ENCODE measurements around the gene PRSS57. TPM values are rescaled to one million over a fixed set of nuclear protein-coding genes. Genes with fewer than 3 reads are reported as not detected.

PRSS57 gene
- total RNA-seq, 6 experiments from 2014 or later, result 0.20 TPM; not detected in 5

- DNase-seq, result peak; percentile 78 to 80 (median 78)
Measured at GRCh38 chr19:664913-665443, 30.3 kb downstream of the PRSS57 start.

GRCh38 chr19:663682-664117 lies 31.6 kb downstream of the PRSS57 start:
- DNase-seq (no peak), ATAC-seq (peak; percentile 6 to 27 (median 19))
- intact Hi-C loops (cut with DNase I), result no loop called here
- Histone ChIP-seq H3K27ac (peak overlapping the region; percentile 81 to 95 (median 89)), H3K36me3 (no peaks in the 10 kb centered on the region), H3K4me1 (peaks cover 0 to 37% (median 16%) of the 10 kb centered on the region in 4 donors), H3K4me3 (peak overlapping the region; percentile 45 to 99 (median 54)), H3K9me3 (no peaks in the 10 kb centered on the region), H3K27me3 (no peaks in the 10 kb centered on the region)
- no peak for TF ChIP-seq CTCF (IDR thresholded peaks at IDR 0.05)
- no peak for TF ChIP-seq POLR2A (IDR thresholded peaks at IDR 0.05)
- 24% methylated on average over 8 of the region's 18 CpGs for WGBS (ENCODE audit: insufficient coverage, low coverage, low lambda C conversion rate, missing lambda C conversion rate)

More at GRCh38 chr19:664913-665443, 30.3 kb downstream of the PRSS57 start:
- Histone ChIP-seq H3K27ac (no peak overlapping the region), H3K4me1 (peaks cover 0 to 24% (median 10%) of the 10 kb centered on the region in 4 donors), H3K27me3 (no peaks in the 10 kb centered on the region), H3K9me3 (no peaks in the 10 kb centered on the region), H3K36me3 (no peaks in the 10 kb centered on the region), H3K4me3 (peak overlapping the region in 1 of 3 donors; percentile 6)
- WGBS (ENCODE audit: insufficient coverage, low coverage, low lambda C conversion rate, missing lambda C conversion rate), result 6% methylated on average over 9 of the region's 24 CpGs
- intact Hi-C loops (cut with DNase I), result loop anchor here (5.0 kb wide), 1 partner anchor 67 kb away; no protein-coding TSS in a partner anchor
- peak; percentile 87 to 95 (median 92) for TF ChIP-seq CTCF (IDR thresholded peaks at IDR 0.05)
- TF ChIP-seq POLR2A (IDR thresholded peaks at IDR 0.05), result no peak
- ATAC-seq, result peak; percentile 12 to 34 (median 26)

DNA sequence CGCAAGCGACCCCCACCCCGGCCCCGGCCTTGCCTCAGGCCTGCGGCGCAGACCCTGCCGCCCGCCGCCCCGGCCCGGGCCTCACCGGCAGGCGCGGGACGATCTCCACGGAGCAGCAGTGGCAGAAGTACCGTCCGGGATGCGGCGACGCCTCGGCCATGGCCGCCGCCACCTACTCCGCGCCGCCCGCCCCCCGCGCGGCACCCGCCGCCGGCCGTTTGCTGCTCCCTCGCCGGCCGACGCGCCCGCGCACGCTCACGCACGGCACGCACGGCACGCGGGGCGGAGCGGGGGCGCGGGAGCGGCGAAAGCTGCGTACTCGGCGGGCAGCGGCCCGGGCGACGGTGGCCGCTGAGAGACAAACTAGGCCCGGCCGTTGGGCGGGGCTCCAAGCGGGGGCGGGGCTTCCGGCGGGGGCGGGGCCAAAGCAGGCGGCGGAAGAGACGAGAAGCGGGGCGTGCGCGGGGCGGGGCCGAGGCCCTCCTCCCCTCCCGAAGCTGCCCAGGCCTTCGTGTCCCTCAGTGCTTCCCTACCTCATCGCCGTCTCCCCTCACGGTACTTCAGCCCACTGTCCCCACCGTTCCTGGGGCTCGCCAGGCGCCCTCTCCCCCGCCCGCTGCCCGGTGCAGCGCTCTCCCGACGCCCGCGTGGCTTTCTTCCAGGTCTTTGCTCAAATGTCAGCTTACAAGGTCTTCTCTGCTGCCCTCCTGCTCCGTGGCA lies 32.1 kb downstream of the PRSS57 start, which contains the start of gene RNF126:
RNF126 (minus strand) TSS at position 253 of the 720 bp plus-strand sequence; CDS start at position 160, 93 bp downstream.
- WGBS (ENCODE audit: insufficient coverage, low coverage, low lambda C conversion rate, missing lambda C conversion rate), result 2% methylated on average over 12 of the region's 97 CpGs
- H3K4me3 ChIP-seq, result peak within 1 kb of the TSS; percentile 94 to 99 (median 97)
- H3K27ac ChIP-seq, result peak within 1 kb of the TSS; percentile 89 to 95 (median 94)
- H3K36me3 ChIP-seq, result no peaks in the 10 kb centered on the region
- H3K4me1 ChIP-seq, result peaks cover 0 to 43% (median 19%) of the 10 kb centered on the region in 4 donors
- intact Hi-C loops (cut with DNase I), result no loop called here
- no peaks in the 10 kb centered on the region for H3K9me3 ChIP-seq
- DNase-seq, result peak; percentile 92 to 94 (median 94)
- H3K27me3 ChIP-seq, result no peaks in the 10 kb centered on the region
- ATAC-seq, result peak; percentile 65 to 82 (median 76)
- no peak for TF ChIP-seq CTCF (IDR thresholded peaks at IDR 0.05)
- TF ChIP-seq POLR2A (IDR thresholded peaks at IDR 0.05), result peak; percentile 80

GRCh38 chr19:662207-662961 lies 32.9 kb downstream of the PRSS57 start:
- H3K9me3 ChIP-seq, result no peaks in the 10 kb centered on the region
- WGBS (ENCODE audit: insufficient coverage, low coverage, low lambda C conversion rate, missing lambda C conversion rate), result 0% methylated on average over 4 of the region's 81 CpGs
- H3K27ac ChIP-seq, result peak overlapping the region; percentile 79 to 95 (median 94)
- DNase-seq (peak; percentile 71 to 79 (median 73)), ATAC-seq (peak in 2 of 4 donors; percentile 5)
- no peaks in the 10 kb centered on the region for H3K36me3 ChIP-seq
- TF ChIP-seq POLR2A (IDR thresholded peaks at IDR 0.05), result no peak
- TF ChIP-seq CTCF (IDR thresholded peaks at IDR 0.05), result no peak
- peak overlapping the region; percentile 94 to 99 (median 97) for H3K4me3 ChIP-seq
- H3K27me3 ChIP-seq, result no peaks in the 10 kb centered on the region
- H3K4me1 ChIP-seq, result peaks cover 0 to 50% (median 23%) of the 10 kb centered on the region in 4 donors
- intact Hi-C loops (cut with DNase I), result no loop called here
